Measurements from ENCODE around the gene COL4A1. TPM values are rescaled to one million over a fixed set of nuclear protein-coding genes. Genes with fewer than 3 reads are reported as not detected.

The COL4A1 gene
- total RNA-seq, 2 donors from 2014 or later, result 80.4 to 253 TPM

- DNase-seq (no peak), ATAC-seq (no peak)
- Histone ChIP-seq H3K27me3 (no peaks in the 10 kb centered on the region), H3K4me1 (peaks cover 16% of the 10 kb centered on the region), H3K36me3 (replicated peaks in 1 of 2; ENCODE audit: insufficient read depth in 1 of 2, low read depth in 2 of 2) (no peaks in the 10 kb centered on the region), H3K4me3 (no peak overlapping the region), H3K9me3 (no peaks in the 10 kb centered on the region), H3K27ac (no peak overlapping the region)
- 46 to 54% methylated on average over 6 of the region's 6 CpGs for WGBS, 2 donors
- intact Hi-C loops (cut with DNase I), result no loop called here
- no peak for TF ChIP-seq POLR2A (IDR thresholded peaks at IDR 0.05)
- no peak for TF ChIP-seq CTCF (IDR thresholded peaks at IDR 0.05)
Measured at GRCh38 chr13:110297011-110297410, 9.9 kb downstream of the COL4A1 start.

GRCh38 chr13:110294622-110295021 is 12.3 kb downstream of the COL4A1 start:
- ATAC-seq (no peak), DNase-seq (no peak)
- Histone ChIP-seq H3K27ac (no peak overlapping the region), H3K9me3 (no peaks in the 10 kb centered on the region), H3K4me3 (no peak overlapping the region), H3K27me3 (no peaks in the 10 kb centered on the region), H3K4me1 (peaks cover 13% of the 10 kb centered on the region), H3K36me3 (replicated peaks in 1 of 2; ENCODE audit: insufficient read depth in 1 of 2, low read depth in 2 of 2) (no peaks in the 10 kb centered on the region)
- TF ChIP-seq CTCF (IDR thresholded peaks at IDR 0.05) (no peak), POLR2A (IDR thresholded peaks at IDR 0.05) (no peak)
- intact Hi-C loops (cut with DNase I), result no loop called here

- no peak for DNase-seq
- H3K4me3 ChIP-seq, result no peak overlapping the region
- H3K4me1 ChIP-seq, result peaks cover 13% of the 10 kb centered on the region
- H3K9me3 ChIP-seq, result no peaks in the 10 kb centered on the region
- no peak for TF ChIP-seq CTCF (IDR thresholded peaks at IDR 0.05)
- TF ChIP-seq POLR2A (IDR thresholded peaks at IDR 0.05), result no peak
- H3K36me3 ChIP-seq (replicated peaks in 1 of 2; ENCODE audit: insufficient read depth in 1 of 2, low read depth in 2 of 2), result no peaks in the 10 kb centered on the region
- ATAC-seq, result peak; percentile 34
- H3K27ac ChIP-seq, result peak overlapping the region in 2 of 4 donors; percentile 14 to 23
- H3K27me3 ChIP-seq, result no peaks in the 10 kb centered on the region
- intact Hi-C loops (cut with DNase I), result no loop called here
- WGBS, 2 donors, result 62 to 78% methylated on average over 3 of the region's 3 CpGs
Measured at GRCh38 chr13:110294146-110294545, 12.8 kb downstream of the COL4A1 start.

GRCh38 chr13:110293649-110294048 is 13.3 kb downstream of the COL4A1 start:
- peak overlapping the region in 2 of 4 donors; percentile 14 to 23 for H3K27ac ChIP-seq
- DNase-seq (no peak), ATAC-seq (no peak)
- 38 to 54% methylated on average over 3 of the region's 3 CpGs for WGBS, 2 donors
- no peaks in the 10 kb centered on the region for H3K36me3 ChIP-seq (replicated peaks in 1 of 2; ENCODE audit: insufficient read depth in 1 of 2, low read depth in 2 of 2)
- peaks cover 13% of the 10 kb centered on the region for H3K4me1 ChIP-seq
- no peaks in the 10 kb centered on the region for H3K9me3 ChIP-seq
- no peak for TF ChIP-seq POLR2A (IDR thresholded peaks at IDR 0.05)
- TF ChIP-seq CTCF (IDR thresholded peaks at IDR 0.05), result no peak
- intact Hi-C loops (cut with DNase I), result no loop called here
- no peak overlapping the region for H3K4me3 ChIP-seq
- no peaks in the 10 kb centered on the region for H3K27me3 ChIP-seq

- peaks cover 13% of the 10 kb centered on the region for H3K4me1 ChIP-seq
- intact Hi-C loops (cut with DNase I), result no loop called here
- H3K27ac ChIP-seq, result peak overlapping the region in 2 of 4 donors; percentile 9 to 14
- TF ChIP-seq CTCF (IDR thresholded peaks at IDR 0.05) (no peak), POLR2A (IDR thresholded peaks at IDR 0.05) (no peak)
- H3K27me3 ChIP-seq, result no peaks in the 10 kb centered on the region
- H3K9me3 ChIP-seq, result no peaks in the 10 kb centered on the region
- no peaks in the 10 kb centered on the region for H3K36me3 ChIP-seq (replicated peaks in 1 of 2; ENCODE audit: insufficient read depth in 1 of 2, low read depth in 2 of 2)
- DNase-seq, result no peak
- H3K4me3 ChIP-seq, result no peak overlapping the region
- no peak for ATAC-seq
- 49 to 50% methylated on average over 7 of the region's 7 CpGs for WGBS, 2 donors
Measured at GRCh38 chr13:110293037-110293436, 13.9 kb downstream of the COL4A1 start.
